Measurements from ENCODE around the gene CEP70.
"Not testable (repeated sequence)": the region's sequence is repeated elsewhere in the genome, so short reads cannot be mapped to it uniquely, and the experiment has no call there.

The CEP70 gene

GRCh38 chr3:138560501-138560900 lies 33.6 kb downstream of the CEP70 start:
- Mint-ChIP-seq H3K9me3 (peaks cover 80% of the 10 kb centered on the region), H3K4me3 (no peak overlapping the region), H3K27ac (no peak overlapping the region), H3K27me3 (ENCODE audit: low read depth) (no peaks in the 10 kb centered on the region), H3K36me3 (ENCODE audit: low read depth) (peaks cover 98% of the 10 kb centered on the region), H3K4me1 (no peaks in the 10 kb centered on the region)
- TF ChIP-seq CTCF (IDR thresholded peaks at IDR 0.05; ENCODE audit: unreplicated experiment in 3 of 3): no peak

- TF ChIP-seq CTCF (IDR thresholded peaks at IDR 0.05; ENCODE audit: unreplicated experiment in 3 of 3): no peak
- Mint-ChIP-seq H3K4me1 (no peaks in the 10 kb centered on the region), H3K27me3 (ENCODE audit: low read depth) (no peaks in the 10 kb centered on the region), H3K27ac (no peak overlapping the region), H3K4me3 (no peak overlapping the region), H3K9me3 (peaks cover 77% of the 10 kb centered on the region), H3K36me3 (ENCODE audit: low read depth) (peaks cover 97% of the 10 kb centered on the region)
Observed at GRCh38 chr3:138559134-138559533, 34.9 kb downstream of the CEP70 start.

GRCh38 chr3:138554775-138555174 lies 39.3 kb downstream of the CEP70 start:
- peaks cover 96% of the 10 kb centered on the region for H3K36me3 Mint-ChIP-seq (ENCODE audit: low read depth)
- H3K9me3 Mint-ChIP-seq: peaks cover 85% of the 10 kb centered on the region
- not testable (repeated sequence) for H3K27ac Mint-ChIP-seq; H3K4me1 Mint-ChIP-seq; H3K4me3 Mint-ChIP-seq; H3K27me3 Mint-ChIP-seq (ENCODE audit: low read depth)

GRCh38 chr3:138550958-138551357 lies 43.1 kb downstream of the CEP70 start:
- not testable (repeated sequence) for H3K27ac Mint-ChIP-seq; H3K27me3 Mint-ChIP-seq (ENCODE audit: low read depth); H3K4me1 Mint-ChIP-seq; H3K4me3 Mint-ChIP-seq
- Mint-ChIP-seq H3K9me3 (peaks cover 83% of the 10 kb centered on the region), H3K36me3 (ENCODE audit: low read depth) (peaks cover 96% of the 10 kb centered on the region)

- Mint-ChIP-seq H3K36me3 (ENCODE audit: low read depth) (peaks cover 97% of the 10 kb centered on the region), H3K9me3 (peaks cover 77% of the 10 kb centered on the region), H3K4me1 (no peaks in the 10 kb centered on the region), H3K4me3 (no peak overlapping the region), H3K27me3 (ENCODE audit: low read depth) (no peaks in the 10 kb centered on the region), H3K27ac (no peak overlapping the region)
- TF ChIP-seq CTCF (IDR thresholded peaks at IDR 0.05; ENCODE audit: unreplicated experiment in 3 of 3): no peak
Observed at GRCh38 chr3:138549179-138549977, 44.7 kb downstream of the CEP70 start.

- H3K4me1 Mint-ChIP-seq: no peaks in the 10 kb centered on the region
- no peak overlapping the region for H3K4me3 Mint-ChIP-seq
- TF ChIP-seq CTCF (IDR thresholded peaks at IDR 0.05; ENCODE audit: unreplicated experiment in 3 of 3): no peak
- no peak overlapping the region for H3K27ac Mint-ChIP-seq
- H3K27me3 Mint-ChIP-seq (ENCODE audit: low read depth): no peaks in the 10 kb centered on the region
- peaks cover 71% of the 10 kb centered on the region for H3K9me3 Mint-ChIP-seq
- H3K36me3 Mint-ChIP-seq (ENCODE audit: low read depth): peaks cover 96% of the 10 kb centered on the region
Observed at GRCh38 chr3:138547342-138547975, 46.6 kb downstream of the CEP70 start.

- Mint-ChIP-seq H3K4me1 (no peaks in the 10 kb centered on the region), H3K27ac (no peak overlapping the region), H3K4me3 (no peak overlapping the region), H3K36me3 (ENCODE audit: low read depth) (peaks cover 98% of the 10 kb centered on the region), H3K27me3 (ENCODE audit: low read depth) (no peaks in the 10 kb centered on the region), H3K9me3 (peaks cover 72% of the 10 kb centered on the region)
- no peak for TF ChIP-seq CTCF (IDR thresholded peaks at IDR 0.05; ENCODE audit: unreplicated experiment in 3 of 3)
Observed at GRCh38 chr3:138544546-138544945, 49.5 kb downstream of the CEP70 start.

All from nephron (organoid).